IPS-20b (cell line): Measurements from ENCODE around the gene GTPBP3.

Experiments used
- H3K27ac ChIP-seq: one replicate; pipeline ENCODE4 v1.5.1; 2013; ENCODE audit warnings: low read length
- H3K27me3 ChIP-seq: 2 replicates; pipeline ENCODE4 v1.6.1; 2013; ENCODE audit warnings: mild to moderate bottlenecking, low read length, inconsistent platforms; ENCODE audit not compliant: insufficient read depth
- H3K36me3 ChIP-seq: 2 replicates; pipeline ENCODE4 v1.6.1; 2013; ENCODE audit warnings: low read depth, mild to moderate bottlenecking, inconsistent platforms, low read length, moderate library complexity; ENCODE audit not compliant: insufficient read depth
- H3K4me1 ChIP-seq: 2 replicates; pipeline ENCODE4 v1.6.1; 2013; ENCODE audit warnings: mild to moderate bottlenecking, control low read depth, inconsistent platforms, low read length, moderate library complexity; ENCODE audit not compliant: insufficient read depth
- H3K4me3 ChIP-seq: 2 replicates; pipeline ENCODE4 v1.5.1; 2013; ENCODE audit warnings: mild to moderate bottlenecking, low read length, inconsistent platforms
- H3K9ac ChIP-seq: 2 replicates; pipeline ENCODE4 v1.6.1; 2013; ENCODE audit warnings: low read depth, mild to moderate bottlenecking, inconsistent platforms, low read length, moderate library complexity
- H3K9me3 ChIP-seq: 2 replicates; pipeline ENCODE4 v1.6.1; 2013; ENCODE audit warnings: mild to moderate bottlenecking, low read depth, low read length, inconsistent platforms; ENCODE audit not compliant: insufficient read depth

GTPBP3 gene

GRCh38 chr19:17324357-17325114, 12.8 kb upstream of the GTPBP3 start:
- Histone ChIP-seq H3K9me3 (no peaks in the 10 kb centered on the region), H3K4me1 (no peaks in the 10 kb centered on the region), H3K4me3 (no peak overlapping the region), H3K27me3 (0 out of 2 replicates have a peak, but pooled peaks cover 4% of the 10 kb centered on the region), H3K27ac (no peak overlapping the region), H3K36me3 (peaks cover 36% of the 10 kb centered on the region), H3K9ac (no peak overlapping the region)

GRCh38 chr19:17325133-17325532, 12.2 kb upstream of the GTPBP3 start:
- H3K9ac ChIP-seq: no peak overlapping the region
- H3K9me3 ChIP-seq: no peaks in the 10 kb centered on the region
- H3K27me3 ChIP-seq: peaks cover 5% of the 10 kb centered on the region; the same call in 1 of the 2 replicates
- H3K4me1 ChIP-seq: no peaks in the 10 kb centered on the region
- no peak overlapping the region for H3K4me3 ChIP-seq
- H3K27ac ChIP-seq: no peak overlapping the region
- peaks cover 30% of the 10 kb centered on the region for H3K36me3 ChIP-seq

DNA sequence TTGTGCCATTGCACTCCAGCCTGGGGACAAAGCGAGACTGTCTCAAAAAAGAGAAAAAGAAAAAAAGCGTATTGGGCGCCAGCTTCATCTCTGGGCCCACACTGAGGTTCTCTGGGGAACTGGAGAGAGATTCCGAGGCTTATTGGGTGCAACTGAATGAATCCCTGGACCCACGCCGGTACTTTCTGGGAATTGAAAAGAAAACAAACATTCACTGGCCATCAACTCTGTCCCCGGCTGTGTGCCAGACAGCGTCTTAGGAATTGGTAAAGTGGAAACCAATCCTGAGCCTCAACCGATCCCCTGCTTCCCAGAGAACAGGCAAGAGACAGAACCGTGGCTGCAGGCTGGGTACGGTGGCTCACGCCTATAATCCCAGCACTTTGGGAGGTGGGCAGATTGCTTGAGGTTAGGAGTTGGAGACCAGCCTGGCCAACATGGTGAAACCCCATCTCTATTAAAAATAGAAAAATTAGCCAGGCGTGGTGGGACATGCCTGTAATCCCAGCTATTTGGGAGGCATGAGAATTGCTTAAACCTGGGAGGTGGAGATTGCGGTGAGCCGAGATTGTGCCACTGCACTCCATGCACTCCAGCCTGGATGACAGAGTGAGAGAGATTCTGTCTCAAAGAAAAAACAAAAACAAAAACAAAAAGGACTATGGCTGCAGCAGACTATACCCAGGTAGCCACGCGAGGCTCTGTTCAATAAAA, 11.3 kb upstream of the GTPBP3 start:
- Histone ChIP-seq H3K36me3 (peaks cover 22% of the 10 kb centered on the region; the same call in 1 of the 2 replicates), H3K4me1 (no peaks in the 10 kb centered on the region), H3K27ac (no peak overlapping the region), H3K4me3 (no peak overlapping the region), H3K9ac (no peak overlapping the region), H3K27me3 (peaks cover 5% of the 10 kb centered on the region; the same call in 1 of the 2 replicates), H3K9me3 (no peaks in the 10 kb centered on the region)

DNA sequence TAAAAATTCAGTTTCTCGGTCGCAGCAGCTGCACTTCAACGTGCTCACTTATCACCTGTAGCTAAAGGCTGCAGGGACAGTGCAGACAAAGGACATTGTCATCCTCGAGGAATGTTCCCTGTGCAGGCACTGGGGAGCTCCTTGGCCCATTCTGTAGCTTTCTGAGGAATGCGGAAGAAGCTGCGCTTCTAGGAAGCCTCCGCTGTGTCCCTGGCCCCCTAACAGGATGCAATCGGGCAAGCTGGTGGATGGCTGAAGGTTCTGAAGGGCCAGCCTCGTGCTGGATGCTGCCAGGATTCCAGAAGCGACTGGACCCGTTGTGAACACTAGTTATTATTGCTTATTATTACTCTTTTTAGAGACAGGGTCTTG, 10.8 kb upstream of the GTPBP3 start:
- Histone ChIP-seq H3K36me3 (peaks cover 18% of the 10 kb centered on the region; the same call in 1 of the 2 replicates), H3K27me3 (peaks cover 5% of the 10 kb centered on the region; the same call in 1 of the 2 replicates), H3K9me3 (no peaks in the 10 kb centered on the region), H3K4me3 (no peak overlapping the region), H3K4me1 (no peaks in the 10 kb centered on the region), H3K27ac (no peak overlapping the region), H3K9ac (no peak overlapping the region)

DNA sequence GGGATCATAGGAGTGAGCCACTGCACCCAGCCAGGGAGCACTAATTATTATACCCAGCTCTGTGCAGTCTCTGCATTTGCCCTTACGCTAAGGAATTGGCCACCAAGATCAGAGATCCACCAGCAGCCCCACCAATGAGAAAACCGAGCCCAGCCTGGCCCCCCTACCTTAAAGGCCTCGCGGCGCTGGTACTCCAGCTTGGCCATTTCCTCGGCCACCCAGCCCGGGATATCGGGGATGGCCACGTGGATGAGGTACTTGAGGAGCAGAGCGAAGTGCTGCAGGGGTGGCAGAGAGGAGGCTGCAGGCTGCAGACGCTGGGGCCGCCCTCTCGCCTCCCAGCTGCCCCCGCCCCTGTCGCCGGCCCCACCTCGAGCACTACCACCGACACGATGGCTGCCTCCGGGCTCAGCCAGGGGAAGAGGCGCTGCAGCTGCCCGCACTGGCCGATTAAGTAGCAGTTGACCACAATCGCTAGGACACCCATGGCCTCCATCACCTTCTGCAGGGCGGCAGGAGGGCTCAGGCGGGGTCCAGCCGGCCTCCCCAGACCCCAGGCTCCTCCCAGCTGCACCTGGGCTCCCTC, 10.2 kb upstream of the GTPBP3 start:
- Histone ChIP-seq H3K9ac (peak overlapping the region; percentile 76; the same call in 1 of the 2 replicates), H3K4me1 (no peaks in the 10 kb centered on the region), H3K27ac (peak overlapping the region; percentile 2), H3K36me3 (peaks cover 15% of the 10 kb centered on the region; the same call in 1 of the 2 replicates), H3K27me3 (peaks cover 5% of the 10 kb centered on the region; the same call in 1 of the 2 replicates), H3K4me3 (peak overlapping the region; percentile 70), H3K9me3 (no peaks in the 10 kb centered on the region)

- Histone ChIP-seq H3K27ac (peak overlapping the region; percentile 2), H3K9ac (peak overlapping the region; percentile 76; the same call in 1 of the 2 replicates), H3K4me1 (no peaks in the 10 kb centered on the region), H3K4me3 (peak overlapping the region; percentile 70), H3K27me3 (peaks cover 5% of the 10 kb centered on the region; the same call in 1 of the 2 replicates), H3K36me3 (peaks cover 15% of the 10 kb centered on the region; the same call in 1 of the 2 replicates), H3K9me3 (no peaks in the 10 kb centered on the region)
Observed at GRCh38 chr19:17327654-17328516, 9.5 kb upstream of the GTPBP3 start.

DNA sequence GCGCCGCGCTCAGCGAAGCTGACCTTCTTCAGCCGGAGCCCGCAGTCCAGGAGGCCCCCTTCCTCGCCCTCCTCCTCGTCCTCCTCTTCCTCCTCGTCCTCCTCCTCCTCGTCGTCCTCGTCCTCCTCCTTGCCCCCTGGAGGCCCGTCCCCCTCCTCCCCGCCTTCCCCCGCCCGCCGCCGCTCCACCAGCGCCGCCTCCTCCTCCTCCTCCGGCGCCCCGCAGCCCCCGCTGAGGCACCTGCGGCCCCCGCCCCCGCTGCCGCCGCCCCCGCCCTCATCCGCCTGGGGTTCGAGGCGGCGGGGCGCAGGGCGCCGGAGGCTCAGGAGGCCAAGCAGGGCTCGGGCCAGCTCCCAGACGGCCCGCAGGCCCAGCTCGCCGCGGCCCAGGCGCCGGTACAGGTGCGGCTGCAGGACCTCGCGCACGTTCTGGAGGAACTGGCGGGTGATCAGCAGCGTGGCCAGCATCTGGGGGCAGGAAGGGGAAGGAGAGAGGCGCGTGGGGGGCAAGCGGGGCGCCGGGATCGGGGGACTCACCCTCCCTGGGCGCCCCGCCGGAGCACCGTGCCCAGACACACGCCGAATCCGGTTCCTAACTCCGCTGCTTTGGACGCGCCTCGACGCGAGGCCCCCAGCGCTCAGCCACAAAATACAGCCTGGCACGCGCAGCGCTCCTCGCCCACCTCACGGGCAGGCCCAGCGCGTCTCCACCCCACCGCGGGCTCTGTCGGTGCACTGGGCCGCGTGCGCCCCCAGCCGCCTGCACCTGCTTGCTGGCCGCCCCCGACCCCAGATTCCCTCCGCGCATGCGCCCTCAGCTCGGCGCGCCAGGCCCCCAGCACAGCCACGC, 8.6 kb upstream of the GTPBP3 start:
- Histone ChIP-seq H3K4me1 (0 out of 2 replicates have a peak, but pooled peaks cover under 1% of the 10 kb centered on the region), H3K9ac (peak overlapping the region; percentile 76; the same call in 1 of the 2 replicates), H3K27me3 (peaks cover 5% of the 10 kb centered on the region; the same call in 1 of the 2 replicates), H3K4me3 (peak overlapping the region; percentile 70), H3K27ac (no peak overlapping the region), H3K9me3 (no peaks in the 10 kb centered on the region), H3K36me3 (peaks cover 15% of the 10 kb centered on the region; the same call in 1 of the 2 replicates)

DNA sequence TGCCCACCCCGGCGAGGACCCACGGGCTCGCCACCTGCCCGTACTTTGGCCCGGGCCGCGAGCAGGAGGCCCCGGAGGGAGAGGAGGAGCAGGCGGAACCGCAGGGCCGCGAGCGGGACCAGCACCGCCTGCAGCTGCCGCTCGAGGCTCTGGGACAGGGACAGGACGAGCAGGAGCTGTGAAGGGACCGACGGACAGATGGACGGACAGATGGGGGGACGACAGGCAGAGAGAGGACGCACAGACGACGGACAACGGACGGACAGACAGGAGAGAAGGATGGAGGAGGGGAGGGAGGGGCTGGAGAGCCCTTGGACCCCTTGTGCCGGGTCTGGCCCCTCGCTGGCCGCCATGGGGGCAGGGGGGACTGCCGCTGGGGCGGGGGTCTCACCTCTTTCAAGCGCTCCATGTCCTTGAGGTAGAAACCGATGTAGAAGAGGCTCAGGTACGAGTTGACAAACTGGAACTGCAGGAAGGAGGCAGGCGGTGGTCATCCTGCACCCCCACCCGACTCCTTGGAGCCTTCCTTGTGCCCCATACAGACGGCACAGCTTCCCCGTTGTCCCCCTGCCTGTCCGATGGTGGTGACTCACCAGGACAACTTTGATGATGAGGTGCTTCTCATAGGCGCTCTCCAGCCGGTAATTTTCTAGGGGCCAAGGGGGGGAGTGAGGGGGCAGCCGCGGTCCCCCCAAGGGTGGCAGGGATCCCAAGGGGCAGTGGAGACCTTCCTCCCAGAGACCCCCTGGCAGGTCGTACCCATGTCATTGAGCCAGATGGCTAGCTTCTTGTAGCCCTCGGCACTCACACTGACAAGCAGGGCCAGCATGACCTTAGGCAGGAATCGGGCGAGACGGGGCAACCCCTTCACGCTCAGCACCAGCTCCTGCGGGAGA, 7.7 kb upstream of the GTPBP3 start:
- Histone ChIP-seq H3K36me3 (peaks cover 15% of the 10 kb centered on the region; the same call in 1 of the 2 replicates), H3K9me3 (no peaks in the 10 kb centered on the region), H3K4me3 (no peak overlapping the region), H3K9ac (no peak overlapping the region), H3K27me3 (peaks cover 5% of the 10 kb centered on the region; the same call in 1 of the 2 replicates), H3K27ac (no peak overlapping the region), H3K4me1 (0 out of 2 replicates have a peak, but pooled peaks cover 2% of the 10 kb centered on the region)

- Histone ChIP-seq H3K36me3 (peaks cover 8% of the 10 kb centered on the region; the same call in 1 of the 2 replicates), H3K9me3 (no peaks in the 10 kb centered on the region), H3K9ac (no peak overlapping the region), H3K4me3 (no peak overlapping the region), H3K27ac (no peak overlapping the region), H3K27me3 (peaks cover 5% of the 10 kb centered on the region; the same call in 1 of the 2 replicates), H3K4me1 (0 out of 2 replicates have a peak, but pooled peaks cover 2% of the 10 kb centered on the region)
Observed at GRCh38 chr19:17330262-17331044, 6.9 kb upstream of the GTPBP3 start.
